Mesendoderm (in vitro differentiated cells): Measurements from ENCODE around the gene HOXD8.

Experiments used
- DNase-seq: peaks from one replicate; pipeline ENCODE4 v3.0.0; 2013
- H2AK5ac ChIP-seq: 2 replicates; pipeline ENCODE4 v1.6.1; 2013; ENCODE audit warnings: low read length, inconsistent platforms
- H2BK120ac ChIP-seq: 2 replicates; pipeline ENCODE4 v1.6.1; 2013; ENCODE audit warnings: low read depth, mild to moderate bottlenecking, low read length, moderate library complexity, mixed read lengths
- H2BK15ac ChIP-seq: replicated peaks from 2 replicates; pipeline ENCODE4 v1.6.1; 2013; ENCODE audit warnings: low read depth, mild to moderate bottlenecking, moderate library complexity
- H2BK5ac ChIP-seq: 2 replicates; pipeline ENCODE4 v1.6.1; 2013; ENCODE audit warnings: low read length, inconsistent platforms
- H3K18ac ChIP-seq: 2 replicates; pipeline ENCODE4 v1.6.1; 2013; ENCODE audit warnings: mild to moderate bottlenecking, low read length, mixed read lengths
- H3K23ac ChIP-seq: one replicate; pipeline ENCODE4 v1.6.1; 2013; ENCODE audit warnings: low read length
- H3K27ac ChIP-seq: 2 replicates; pipeline ENCODE4 v1.5.1; 2013; ENCODE audit warnings: low read depth, mild to moderate bottlenecking, inconsistent platforms, low read length, moderate library complexity
- H3K27me3 ChIP-seq: 2 replicates; pipeline ENCODE4 v1.6.1; 2013; ENCODE audit warnings: low read length, control low read depth, mild to moderate bottlenecking, inconsistent platforms; ENCODE audit not compliant: insufficient read depth, poor library complexity
- H3K36me3 ChIP-seq: 2 replicates; pipeline ENCODE4 v1.6.1; 2013; ENCODE audit warnings: low read length, inconsistent platforms; ENCODE audit not compliant: control insufficient read depth, insufficient read depth
- H3K4ac ChIP-seq: one replicate; pipeline ENCODE4 v1.6.1; 2013; ENCODE audit warnings: low read depth, mild to moderate bottlenecking, low read length, moderate library complexity
- H3K4me1 ChIP-seq: 2 replicates; pipeline ENCODE4 v1.6.1; 2013; ENCODE audit warnings: low read depth, low read length, inconsistent platforms; ENCODE audit not compliant: control insufficient read depth
- H3K4me2 ChIP-seq: 2 replicates; pipeline ENCODE4 v1.6.1; 2013; ENCODE audit warnings: low read length
- H3K4me3 ChIP-seq: 2 replicates; pipeline ENCODE4 v1.5.1; 2013; ENCODE audit warnings: mild to moderate bottlenecking, low read length
- H3K56ac ChIP-seq: one replicate; pipeline ENCODE4 v1.6.1; 2013; ENCODE audit warnings: low read length
- H3K79me1 ChIP-seq: 2 replicates; pipeline ENCODE4 v1.6.1; 2013; ENCODE audit warnings: low read length, inconsistent platforms
- H3K79me2 ChIP-seq: 2 replicates; pipeline ENCODE4 v1.6.1; 2013; ENCODE audit warnings: mild to moderate bottlenecking, low read length; ENCODE audit not compliant: control insufficient read depth, insufficient read depth
- H3K9ac ChIP-seq: 2 replicates; pipeline ENCODE4 v1.6.1; 2013; ENCODE audit warnings: low read length, inconsistent platforms
- H4K5ac ChIP-seq: one replicate; pipeline ENCODE4 v1.6.1; 2013; ENCODE audit warnings: low read length
- H4K8ac ChIP-seq: one replicate; pipeline ENCODE4 v1.6.1; 2013; ENCODE audit warnings: low read depth, mild to moderate bottlenecking, control low read depth, low read length, moderate library complexity
- WGBS: extraction: QIAGEN DNeasy Blood & Tissue Kit; methylation state at CpG from one replicate; pipeline ENCODE4 v1.1.7; 2013; ENCODE audit warnings: low lambda C conversion rate, missing lambda C conversion rate; ENCODE audit not compliant: insufficient coverage; ENCODE audit errors: extremely low coverage; 5-methylcytosine and 5-hydroxymethylcytosine counted together

The HOXD8 gene

DNA sequence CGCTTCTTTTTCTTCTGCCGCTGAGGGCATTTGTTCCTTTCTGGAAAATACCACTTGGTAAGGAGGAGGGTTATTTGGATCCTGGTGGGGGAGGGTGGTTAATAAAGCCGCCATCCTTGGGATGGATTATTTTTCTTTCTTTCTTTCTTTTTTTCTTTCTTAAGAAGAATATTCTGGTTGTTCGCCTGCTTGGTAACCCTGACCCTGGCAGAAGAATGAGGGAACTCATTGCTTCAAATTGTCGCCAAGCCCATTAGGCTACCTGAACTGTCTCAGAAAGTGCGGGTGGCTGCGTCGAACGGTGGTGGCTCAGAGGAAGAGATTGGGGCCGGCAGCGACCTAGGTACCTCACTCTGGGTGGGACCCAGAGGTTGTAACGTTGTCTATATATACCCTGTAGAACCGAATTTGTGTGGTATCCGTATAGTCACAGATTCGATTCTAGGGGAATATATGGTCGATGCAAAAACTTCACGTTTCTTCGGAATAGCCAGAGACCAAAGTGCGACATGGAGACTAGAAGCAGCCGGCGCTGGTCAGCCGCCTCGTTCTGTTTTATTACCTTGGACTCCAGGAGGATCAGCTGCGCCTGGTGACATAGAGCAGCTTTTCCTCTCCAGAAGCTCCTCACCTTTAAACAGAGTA is 20.6 kb downstream of the HOXD8 start:
- Histone ChIP-seq H2BK120ac (no peak overlapping the region), H3K27me3 (peaks cover 93% of the 10 kb centered on the region), H2BK15ac (no peak overlapping the region), H3K18ac (no peak overlapping the region), H4K8ac (no peak overlapping the region), H3K4ac (no peak overlapping the region), H3K9ac (no peak overlapping the region), H3K56ac (no peak overlapping the region), H3K79me1 (no peaks in the 10 kb centered on the region), H3K36me3 (no peaks in the 10 kb centered on the region), H3K79me2 (no peaks in the 10 kb centered on the region), H3K27ac (no peak overlapping the region), H3K23ac (peak overlapping the region; percentile 9), H3K4me2 (no peak overlapping the region), H4K5ac (no peak overlapping the region), H3K4me3 (no peak overlapping the region), H2AK5ac (no peak overlapping the region), H3K4me1 (no peaks in the 10 kb centered on the region), H2BK5ac (no peak overlapping the region)
- WGBS = no CpG with 5 or more reads among the region's 24 CpGs
- DNase-seq = no peak

DNA sequence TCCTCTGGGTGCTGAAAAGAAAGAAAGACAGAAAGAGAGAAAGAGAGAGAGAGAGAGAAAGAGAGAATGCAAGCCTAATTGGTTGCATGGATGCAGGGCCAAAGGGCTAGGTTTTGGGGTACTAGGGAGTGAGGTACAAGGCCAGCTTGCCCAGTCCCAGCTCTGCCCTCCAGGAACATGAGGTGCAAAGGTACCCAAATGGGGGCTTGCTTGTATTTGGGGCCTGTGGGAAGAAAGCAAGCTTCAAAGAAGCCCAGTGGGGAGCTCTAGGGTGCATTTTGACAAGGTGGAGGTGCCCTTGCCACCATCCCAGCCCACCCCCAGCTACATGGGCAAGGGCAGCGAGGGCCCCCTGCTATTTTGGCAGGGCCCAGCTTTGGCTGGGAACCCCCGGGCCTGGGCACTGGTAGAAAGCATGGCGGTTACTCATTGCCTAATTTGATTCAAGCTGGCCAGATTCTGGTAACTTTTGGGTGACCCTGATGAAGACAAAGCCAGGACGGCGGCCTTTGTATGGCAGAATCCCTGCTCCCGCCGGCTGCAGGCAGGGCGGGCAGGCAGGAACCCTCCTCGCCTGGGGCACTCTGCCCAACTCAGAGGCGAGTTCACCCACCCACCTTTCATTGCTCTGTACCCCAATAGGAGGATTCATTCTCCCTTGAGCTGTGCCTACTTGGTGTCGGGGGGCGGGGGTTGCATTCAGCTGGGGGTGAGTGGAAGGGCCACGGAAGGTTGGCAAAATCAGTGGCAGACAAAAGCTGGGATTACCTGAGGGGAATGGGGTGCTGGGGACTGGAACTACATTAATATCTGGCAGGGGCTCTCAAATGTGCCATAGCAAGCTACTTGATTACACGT is 21.3 kb downstream of the HOXD8 start:
- no peak overlapping the region for H4K8ac ChIP-seq
- no peak overlapping the region for H2BK5ac ChIP-seq
- no peak overlapping the region for H3K4me2 ChIP-seq
- no peak overlapping the region for H2AK5ac ChIP-seq
- no peak overlapping the region for H3K27ac ChIP-seq
- H3K36me3 ChIP-seq = no peaks in the 10 kb centered on the region
- no peak overlapping the region for H2BK15ac ChIP-seq
- H4K5ac ChIP-seq = no peak overlapping the region
- no peak overlapping the region for H3K4me3 ChIP-seq
- H3K23ac ChIP-seq = no peak overlapping the region
- WGBS = no CpG with 5 or more reads among the region's 14 CpGs
- DNase-seq = no peak
- H3K4ac ChIP-seq = no peak overlapping the region
- H3K18ac ChIP-seq = no peak overlapping the region
- H3K56ac ChIP-seq = no peak overlapping the region
- no peaks in the 10 kb centered on the region for H3K79me2 ChIP-seq
- H3K79me1 ChIP-seq = no peaks in the 10 kb centered on the region
- H3K4me1 ChIP-seq = no peaks in the 10 kb centered on the region
- H2BK120ac ChIP-seq = no peak overlapping the region
- H3K27me3 ChIP-seq = peaks cover 93% of the 10 kb centered on the region
- H3K9ac ChIP-seq = no peak overlapping the region

DNA sequence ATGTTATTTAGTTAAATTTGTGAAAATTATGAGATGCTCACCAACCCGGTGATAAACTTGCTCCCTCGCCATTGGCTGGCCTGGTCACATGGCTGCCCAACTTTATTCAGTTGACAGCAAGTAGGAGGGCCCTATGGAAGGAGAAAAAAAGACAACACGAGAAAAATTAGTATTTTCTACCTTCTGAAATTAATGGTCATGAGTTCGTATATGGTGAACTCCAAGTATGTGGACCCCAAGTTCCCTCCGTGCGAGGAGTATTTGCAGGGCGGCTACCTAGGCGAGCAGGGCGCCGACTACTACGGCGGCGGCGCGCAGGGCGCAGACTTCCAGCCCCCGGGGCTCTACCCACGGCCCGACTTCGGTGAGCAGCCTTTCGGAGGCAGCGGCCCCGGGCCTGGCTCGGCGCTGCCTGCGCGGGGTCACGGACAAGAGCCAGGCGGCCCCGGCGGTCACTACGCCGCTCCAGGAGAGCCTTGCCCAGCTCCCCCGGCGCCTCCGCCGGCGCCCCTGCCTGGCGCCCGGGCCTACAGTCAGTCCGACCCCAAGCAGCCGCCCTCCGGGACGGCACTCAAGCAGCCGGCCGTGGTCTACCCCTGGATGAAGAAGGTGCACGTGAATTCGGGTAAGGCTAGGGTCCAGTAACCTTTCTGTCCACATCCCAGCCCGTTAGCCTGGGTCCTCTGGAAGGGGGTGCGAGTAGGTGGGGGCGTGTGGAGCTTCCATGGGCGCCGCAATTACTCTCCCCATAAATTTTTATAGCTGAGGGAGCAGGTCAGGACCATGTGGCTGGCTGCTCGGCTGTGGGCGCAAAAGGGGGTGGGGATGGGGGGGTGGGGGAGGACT is 22.2 kb downstream of the HOXD8 start, which contains the start of gene HOXD4:
HOXD4 (plus strand) TSS at position 109 of the 846 bp plus-strand sequence; CDS start at position 193, 84 bp downstream.
- Histone ChIP-seq H3K4ac (no peak within 1 kb of the TSS), H2BK120ac (no peak within 1 kb of the TSS), H2BK15ac (no peak within 1 kb of the TSS), H3K27me3 (peaks cover 93% of the 10 kb centered on the region), H3K4me1 (no peaks in the 10 kb centered on the region), H3K4me3 (no peak within 1 kb of the TSS), H3K79me2 (no peaks in the 10 kb centered on the region), H3K79me1 (no peaks in the 10 kb centered on the region), H3K56ac (peak within 1 kb of the TSS; percentile 7), H3K36me3 (no peaks in the 10 kb centered on the region), H2BK5ac (no peak within 1 kb of the TSS), H2AK5ac (no peak within 1 kb of the TSS), H3K18ac (no peak within 1 kb of the TSS), H3K27ac (no peak within 1 kb of the TSS), H4K5ac (no peak within 1 kb of the TSS), H4K8ac (no peak within 1 kb of the TSS), H3K4me2 (peak within 1 kb of the TSS; percentile 46), H3K23ac (no peak within 1 kb of the TSS), H3K9ac (no peak within 1 kb of the TSS)
- WGBS = no CpG with 5 or more reads among the region's 55 CpGs
- peak; percentile 36 for DNase-seq

DNA sequence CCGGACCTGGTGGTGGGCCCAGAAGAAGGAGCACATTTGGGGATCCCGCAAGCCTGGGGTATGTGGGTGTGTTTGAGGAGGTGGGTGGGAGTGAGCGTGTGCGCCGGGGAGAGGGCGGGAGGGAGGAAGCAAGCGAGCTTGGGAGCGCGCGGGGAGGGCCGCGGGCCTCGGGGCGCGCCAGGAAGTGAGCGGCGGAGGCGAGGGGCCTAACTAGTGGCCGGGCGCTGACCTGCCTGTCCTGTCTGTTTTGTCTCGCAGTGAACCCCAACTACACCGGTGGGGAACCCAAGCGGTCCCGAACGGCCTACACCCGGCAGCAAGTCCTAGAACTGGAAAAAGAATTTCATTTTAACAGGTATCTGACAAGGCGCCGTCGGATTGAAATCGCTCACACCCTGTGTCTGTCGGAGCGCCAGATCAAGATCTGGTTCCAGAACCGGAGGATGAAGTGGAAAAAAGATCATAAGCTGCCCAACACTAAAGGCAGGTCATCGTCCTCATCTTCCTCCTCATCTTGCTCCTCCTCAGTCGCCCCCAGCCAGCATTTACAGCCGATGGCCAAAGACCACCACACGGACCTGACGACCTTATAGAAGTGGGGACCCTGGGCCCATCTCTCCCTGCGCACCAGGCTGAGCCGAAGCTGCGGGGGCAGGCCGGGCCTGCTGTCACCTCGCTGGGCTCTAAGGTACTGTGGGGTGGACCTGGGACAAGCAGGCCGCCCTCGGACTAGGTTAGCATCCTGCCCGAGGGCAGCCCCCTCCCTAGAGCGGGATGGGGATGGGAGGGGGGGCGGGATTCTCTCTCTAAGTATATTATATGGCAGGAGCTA is 23.1 kb downstream of the HOXD8 start:
- Histone ChIP-seq H3K4me2 (no peak overlapping the region), H2BK5ac (no peak overlapping the region), H3K4ac (no peak overlapping the region), H3K4me1 (no peaks in the 10 kb centered on the region), H2BK15ac (no peak overlapping the region), H3K9ac (no peak overlapping the region), H3K23ac (no peak overlapping the region), H3K18ac (no peak overlapping the region), H2AK5ac (no peak overlapping the region), H3K79me1 (no peaks in the 10 kb centered on the region), H3K27ac (no peak overlapping the region), H4K8ac (no peak overlapping the region), H2BK120ac (no peak overlapping the region), H3K4me3 (no peak overlapping the region), H3K27me3 (peaks cover 93% of the 10 kb centered on the region), H4K5ac (no peak overlapping the region), H3K56ac (no peak overlapping the region), H3K79me2 (no peaks in the 10 kb centered on the region), H3K36me3 (no peaks in the 10 kb centered on the region)
- WGBS = no CpG with 5 or more reads among the region's 48 CpGs
- no peak for DNase-seq

DNA sequence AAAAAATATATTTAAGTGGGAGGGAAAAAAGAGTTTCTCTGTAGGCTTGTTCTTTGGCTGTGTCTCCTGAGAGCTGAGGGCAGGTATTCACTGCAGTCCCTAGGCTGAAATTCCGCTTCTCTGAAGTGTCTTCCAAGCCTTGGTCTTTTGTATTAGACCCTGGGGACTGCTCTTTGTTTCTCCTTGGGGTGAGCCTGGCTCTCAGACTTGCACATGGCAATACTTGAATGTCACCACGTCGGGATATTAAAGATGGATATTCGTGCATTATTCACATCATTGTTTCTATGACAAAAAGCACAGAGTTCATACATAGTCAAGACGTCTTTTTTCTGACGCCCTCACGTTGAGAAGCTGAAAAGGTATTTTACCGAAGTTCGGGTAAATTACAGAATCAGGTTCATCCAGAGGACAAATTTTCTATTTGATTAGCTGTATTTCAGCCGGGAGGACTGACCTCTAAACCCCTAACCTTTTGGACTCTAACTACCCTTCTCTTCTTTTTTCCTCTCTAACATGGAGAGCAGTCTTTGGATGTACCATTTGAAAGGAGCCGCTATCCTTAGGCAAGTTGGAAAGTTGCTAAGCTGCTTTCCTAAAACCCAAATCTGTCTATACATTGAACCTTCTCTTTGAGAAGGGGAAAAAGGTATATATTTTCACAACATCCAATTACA is 25.2 kb downstream of the HOXD8 start:
- no peak overlapping the region for H4K5ac ChIP-seq
- H3K36me3 ChIP-seq = no peaks in the 10 kb centered on the region
- H3K23ac ChIP-seq = no peak overlapping the region
- no peaks in the 10 kb centered on the region for H3K79me2 ChIP-seq
- no peak overlapping the region for H3K56ac ChIP-seq
- DNase-seq = no peak
- H4K8ac ChIP-seq = no peak overlapping the region
- no peak overlapping the region for H2BK5ac ChIP-seq
- no peak overlapping the region for H3K4me2 ChIP-seq
- no peak overlapping the region for H3K4ac ChIP-seq
- no peak overlapping the region for H2BK120ac ChIP-seq
- H3K4me3 ChIP-seq = no peak overlapping the region
- H3K4me1 ChIP-seq = peaks cover 3% of the 10 kb centered on the region
- no peak overlapping the region for H3K9ac ChIP-seq
- no peaks in the 10 kb centered on the region for H3K79me1 ChIP-seq
- H3K18ac ChIP-seq = no peak overlapping the region
- no peak overlapping the region for H2BK15ac ChIP-seq
- WGBS = no CpG with 5 or more reads among the region's 11 CpGs
- H3K27me3 ChIP-seq = peaks cover 88% of the 10 kb centered on the region
- H3K27ac ChIP-seq = no peak overlapping the region
- no peak overlapping the region for H2AK5ac ChIP-seq
